RPMI7951 (cell line): ENCODE results near the gene SORCS2. TPM values are rescaled to one million over a fixed set of nuclear protein-coding genes. Genes with fewer than 3 reads are reported as not detected.
"Not testable (repeated sequence)": the region's sequence is repeated elsewhere in the genome, so short reads cannot be mapped to it uniquely, and the experiment has no call there.

ENCODE experiments used
- DNase-seq: peaks from one replicate; pipeline ENCODE4 v3.0.0-alpha.2; 2012; ENCODE audit warnings: low read depth
- total RNA-seq: library from RNA; depleted of rRNA; stranded (reverse); fragments of >200 nt; shearing (Covaris generic); gene quantifications from 2 replicates; pipeline ENCODE4 v1.2.3, GENCODE V29; 2014

Gene SORCS2
- total RNA-seq, 1 experiment from 2014 or later, result 2.0 TPM

DNA sequence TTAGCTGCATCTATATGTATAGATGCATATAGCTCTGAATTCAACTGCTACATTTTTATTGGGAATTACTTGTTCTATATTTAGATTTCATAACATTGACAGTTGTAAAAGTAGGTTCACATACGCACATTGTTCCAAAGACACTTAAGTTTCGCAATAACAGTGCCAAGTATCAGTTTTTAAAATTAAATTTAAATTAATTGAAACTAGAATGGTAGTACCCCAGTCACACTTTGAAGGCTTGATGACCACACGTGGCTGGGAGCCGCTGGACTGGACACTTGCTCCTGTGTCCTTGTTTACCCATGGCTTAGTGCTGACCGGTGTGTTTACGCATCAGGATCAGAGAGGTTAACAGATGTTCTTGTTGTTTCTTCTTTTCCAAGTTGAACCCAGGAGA is 383.1 kb downstream of the SORCS2 start:
- DNase-seq, result no peak

DNA sequence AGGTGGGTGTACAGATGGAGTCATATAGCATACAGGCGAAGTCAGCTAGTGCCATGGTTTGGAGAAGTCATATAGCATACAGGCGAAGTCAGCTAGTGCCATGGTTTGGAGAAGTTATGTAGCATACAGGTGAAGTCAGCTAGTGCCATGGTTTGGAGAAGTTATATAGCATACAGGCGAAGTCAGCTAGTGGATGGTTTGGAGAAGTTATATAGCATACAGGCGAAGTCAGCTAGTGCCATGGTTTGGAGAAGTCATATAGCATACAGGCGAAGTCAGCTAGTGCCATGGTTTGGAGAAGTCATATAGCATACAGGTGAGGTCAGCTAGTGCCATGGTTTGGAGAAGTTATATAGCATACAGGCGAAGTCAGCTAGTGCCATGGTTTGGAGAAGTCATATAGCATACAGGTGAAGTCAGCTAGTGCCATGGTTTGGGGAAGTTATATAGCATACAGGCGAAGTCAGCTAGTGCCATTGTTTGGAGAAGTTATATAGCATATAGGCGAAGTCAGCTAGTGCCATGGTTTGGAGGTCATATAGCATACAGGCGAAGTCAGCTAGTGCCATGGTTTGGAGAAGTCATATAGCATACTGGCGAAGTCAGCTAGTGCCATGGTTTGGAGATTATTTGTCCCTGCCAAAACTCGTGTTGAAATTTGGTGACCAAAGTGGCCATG is 385.2 kb downstream of the SORCS2 start:
- DNase-seq, result not testable (repeated sequence)

DNA sequence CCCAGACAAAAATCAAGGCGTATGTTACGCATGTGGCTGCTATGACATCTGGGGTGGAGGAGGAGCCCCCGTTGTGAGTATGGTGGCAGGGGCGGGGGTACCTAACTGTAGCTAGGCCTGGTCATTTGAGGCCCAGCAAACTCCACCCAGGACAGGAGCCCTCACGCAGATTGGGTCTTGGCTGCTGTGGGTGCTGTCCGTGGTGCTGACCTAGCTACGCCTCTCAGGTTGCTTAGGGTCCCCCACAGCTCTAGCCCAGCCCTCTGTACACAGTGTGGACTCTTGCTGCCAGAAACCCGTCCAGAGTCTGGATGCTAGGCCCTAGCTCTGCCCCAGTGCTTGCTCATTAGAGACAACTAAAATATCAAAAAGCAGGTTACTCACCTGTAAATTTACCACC is 389.1 kb downstream of the SORCS2 start:
- DNase-seq, result peak; percentile 36

DNA sequence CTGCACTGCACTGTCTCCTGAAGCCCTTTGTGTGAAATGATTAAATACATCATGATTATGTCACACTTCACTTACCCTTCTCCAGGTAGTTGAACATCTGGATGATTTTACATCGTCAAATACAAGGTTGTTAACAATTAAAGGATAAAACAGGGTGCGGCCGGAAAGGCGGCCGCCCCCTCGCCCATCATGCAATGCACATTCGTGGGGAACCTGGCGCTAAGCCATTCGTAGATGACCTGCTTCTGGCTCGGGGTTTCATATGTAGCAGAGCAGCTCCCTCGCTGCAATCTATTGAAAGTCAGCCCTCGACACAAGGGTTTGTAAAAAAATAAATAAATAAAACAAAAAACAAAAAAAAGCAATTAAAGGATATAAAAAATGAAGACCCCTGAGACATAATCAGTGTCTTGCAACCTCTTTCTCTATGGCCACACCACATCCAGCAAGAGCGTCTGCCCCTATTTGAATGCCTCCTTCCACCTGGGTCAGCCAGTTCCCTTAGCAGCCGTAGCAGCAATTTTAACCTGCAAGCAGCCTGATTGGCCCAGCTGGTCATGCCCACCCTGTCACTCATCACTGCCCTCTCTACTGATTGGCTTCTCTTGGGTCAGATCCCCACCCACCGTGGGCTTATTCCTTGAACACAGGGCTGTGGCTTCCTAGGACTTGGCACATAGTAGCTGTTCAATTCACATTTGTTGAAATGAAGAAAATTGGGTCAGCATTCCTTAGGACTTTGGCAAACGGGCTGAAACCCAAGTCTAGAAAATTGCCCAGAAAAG is 390.2 kb downstream of the SORCS2 start:
- no peak for DNase-seq

DNA sequence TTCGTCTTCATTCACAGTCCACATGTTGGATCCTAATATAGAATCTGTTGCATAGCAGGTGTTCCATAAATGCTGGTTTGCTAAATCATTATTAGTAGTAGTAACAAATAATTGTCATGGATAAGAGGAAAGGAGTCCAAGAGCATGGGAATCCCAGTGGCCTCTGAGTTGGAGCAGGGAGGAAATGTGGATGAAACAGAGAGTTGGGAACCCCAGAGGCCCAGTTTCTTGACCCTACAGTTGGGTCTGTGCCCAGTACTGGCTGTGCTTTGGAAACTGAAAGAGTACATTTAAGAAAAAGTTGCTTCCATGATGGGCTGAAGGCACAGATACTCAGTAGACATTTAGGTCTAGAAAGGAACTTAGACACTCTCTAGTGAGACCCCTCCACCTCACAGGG is 391.8 kb downstream of the SORCS2 start:
- DNase-seq, result no peak

DNA sequence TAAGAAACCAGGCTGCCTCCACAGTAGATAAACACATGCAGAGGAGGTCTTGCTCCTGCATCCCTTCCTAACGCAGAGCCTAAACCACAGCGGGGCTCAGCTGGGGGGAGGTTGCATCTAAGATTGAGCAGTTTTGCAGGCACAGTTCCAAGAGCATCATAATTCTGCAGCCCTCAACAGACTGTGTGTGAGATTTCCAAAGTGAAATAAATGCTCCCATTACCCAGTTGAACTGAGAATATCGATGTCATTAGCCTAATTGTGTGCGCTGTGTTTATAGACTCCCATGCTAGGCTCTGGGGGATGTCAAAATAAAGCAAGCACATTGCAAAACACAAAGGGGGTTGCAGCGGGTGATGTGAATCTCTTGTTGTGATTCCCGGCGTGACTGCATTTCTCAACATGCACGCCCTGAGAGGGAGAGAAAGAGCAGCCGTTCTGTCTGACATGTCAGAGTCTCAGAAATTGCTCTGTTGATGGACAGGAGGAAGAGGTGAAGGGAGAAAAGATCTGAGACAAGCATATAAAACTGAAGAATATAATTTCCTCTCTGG is 392.3 kb downstream of the SORCS2 start:
- DNase-seq, result no peak

DNA sequence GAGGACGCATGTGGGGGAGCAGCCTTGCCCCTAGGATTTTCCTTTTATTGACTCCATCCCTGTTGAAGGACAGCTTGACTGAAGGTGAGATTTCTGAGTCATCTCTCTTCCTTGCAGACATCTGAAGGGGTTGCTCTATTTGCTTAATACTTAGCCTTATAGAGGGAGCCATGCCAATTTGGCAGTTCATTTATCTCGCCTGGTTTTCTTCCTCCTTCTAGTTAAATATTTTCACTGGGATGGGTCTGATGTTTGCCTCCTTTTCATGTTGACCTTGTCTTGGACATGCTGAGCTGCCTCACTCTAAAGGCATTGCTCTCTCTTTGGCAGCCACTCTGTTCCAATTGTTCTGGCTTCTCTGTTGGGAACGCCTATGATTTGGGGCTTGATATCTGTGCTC is 393.4 kb downstream of the SORCS2 start:
- no peak for DNase-seq

DNA sequence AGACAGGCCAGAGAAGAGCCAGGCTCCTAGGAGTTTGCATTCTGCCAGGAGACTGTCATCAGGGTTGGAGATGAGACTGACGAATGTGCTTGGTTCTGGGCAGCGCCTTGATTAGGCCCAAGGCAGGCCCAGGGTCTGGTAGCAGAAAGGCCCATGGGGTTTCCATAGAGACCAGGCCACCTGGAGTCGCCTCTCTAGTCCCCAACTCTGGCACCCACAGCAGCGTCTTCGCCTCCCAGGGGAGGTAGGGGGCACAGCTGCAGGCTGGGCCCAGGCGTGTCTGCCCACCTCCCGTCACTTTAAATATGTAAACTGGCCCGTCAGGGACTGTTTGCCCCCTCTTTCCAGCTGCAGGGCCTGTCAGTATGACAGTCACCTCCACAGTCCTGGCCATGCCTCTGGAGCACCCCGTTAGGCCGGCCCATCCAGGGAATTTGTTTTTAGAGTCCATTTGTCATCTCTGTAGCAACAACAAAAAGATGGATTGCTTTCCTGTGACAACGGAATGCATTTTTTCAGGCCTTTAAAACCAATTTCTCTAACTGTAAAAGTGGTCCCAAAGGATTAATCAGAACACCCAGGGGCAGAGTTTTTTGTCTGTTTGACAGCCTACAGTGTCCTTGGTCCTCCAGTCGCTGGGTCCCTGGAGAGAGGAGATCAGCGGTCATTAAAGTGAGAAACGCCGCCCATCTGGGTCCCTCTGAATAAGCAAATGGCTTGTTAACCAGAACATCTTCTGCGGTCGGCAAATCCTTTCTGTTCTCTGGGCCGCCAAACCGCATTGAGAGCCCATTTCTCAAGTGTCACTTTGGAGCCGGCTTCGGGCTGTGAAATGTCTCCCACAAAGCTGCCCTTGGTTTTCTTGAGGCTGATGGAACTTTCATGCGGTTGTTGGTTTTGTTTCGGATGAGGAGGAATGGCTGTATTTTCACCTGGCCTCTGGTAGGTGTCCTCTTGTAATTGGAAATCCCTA is 395.4 kb downstream of the SORCS2 start:
- peak; percentile 74 for DNase-seq

DNA sequence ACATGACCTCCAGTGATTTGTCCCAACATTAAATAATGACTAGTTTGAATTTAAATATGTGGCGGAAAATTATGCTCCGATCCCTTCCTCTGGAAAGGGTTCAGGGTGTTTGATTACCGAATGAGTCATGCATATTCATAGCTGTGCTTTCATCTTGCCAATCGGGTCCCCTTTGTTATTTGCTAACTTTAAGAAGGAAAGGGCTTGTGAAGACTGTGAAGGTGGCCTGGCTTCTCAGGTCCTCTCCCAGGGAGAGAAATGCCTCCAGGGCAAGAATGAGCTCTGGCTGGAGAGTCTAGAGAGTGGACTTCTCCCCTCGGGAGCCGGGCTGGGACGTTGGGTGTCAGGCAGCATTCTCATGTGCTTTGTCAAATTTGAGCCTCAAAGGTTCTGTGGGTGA is 397.9 kb downstream of the SORCS2 start:
- peak; percentile 56 for DNase-seq

DNA sequence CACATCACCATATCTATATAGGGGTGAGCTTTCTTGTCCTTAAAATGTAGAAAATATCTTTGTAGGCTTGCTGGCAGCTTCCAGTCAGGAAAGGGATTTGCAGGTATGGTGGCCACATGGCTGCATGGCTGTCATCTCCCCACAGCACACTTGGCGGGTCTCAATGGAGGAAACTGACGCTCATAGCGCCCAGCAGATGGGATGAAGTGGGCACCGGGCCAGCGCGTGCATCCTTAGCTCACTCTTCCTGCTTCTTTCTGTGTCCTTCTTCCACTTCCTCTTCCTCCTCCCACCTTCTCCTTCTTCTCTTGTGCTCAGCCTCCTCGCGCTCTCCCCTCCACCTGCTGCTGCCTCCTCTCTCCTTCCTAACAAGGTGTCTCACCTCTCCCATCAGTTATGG is 398.6 kb downstream of the SORCS2 start:
- no peak for DNase-seq

DNA sequence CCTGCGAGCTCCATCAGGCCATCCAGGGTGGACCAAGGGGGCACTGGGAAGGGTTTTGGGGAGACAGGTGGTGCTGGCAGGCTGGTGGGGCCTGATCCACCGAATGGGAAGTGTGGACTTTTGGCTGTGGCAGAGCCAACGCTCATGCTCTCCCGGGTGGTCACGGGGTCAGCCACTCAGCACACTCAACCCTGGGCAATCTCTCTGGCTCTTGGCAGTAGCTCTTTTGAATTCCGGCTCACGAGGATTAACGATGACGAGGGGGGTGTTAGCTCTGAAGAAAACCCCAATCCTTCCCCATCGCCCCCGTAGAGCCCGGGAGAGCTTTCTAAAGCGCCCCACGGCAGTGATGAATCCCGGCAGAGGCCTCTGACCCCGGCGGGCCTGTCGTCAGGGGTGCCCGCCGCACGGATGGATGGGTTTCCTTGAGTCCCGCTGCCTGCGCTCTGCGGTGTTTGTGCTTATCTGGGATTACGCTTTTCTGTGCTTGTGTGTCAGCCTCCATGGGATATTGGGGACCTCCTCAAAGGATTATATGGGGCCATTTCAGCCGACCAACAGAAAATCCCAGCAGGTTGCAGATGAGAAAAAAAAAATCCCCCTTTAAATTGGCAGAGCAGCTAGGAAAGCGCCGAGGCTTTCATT is 399.2 kb downstream of the SORCS2 start:
- DNase-seq, result no peak

DNA sequence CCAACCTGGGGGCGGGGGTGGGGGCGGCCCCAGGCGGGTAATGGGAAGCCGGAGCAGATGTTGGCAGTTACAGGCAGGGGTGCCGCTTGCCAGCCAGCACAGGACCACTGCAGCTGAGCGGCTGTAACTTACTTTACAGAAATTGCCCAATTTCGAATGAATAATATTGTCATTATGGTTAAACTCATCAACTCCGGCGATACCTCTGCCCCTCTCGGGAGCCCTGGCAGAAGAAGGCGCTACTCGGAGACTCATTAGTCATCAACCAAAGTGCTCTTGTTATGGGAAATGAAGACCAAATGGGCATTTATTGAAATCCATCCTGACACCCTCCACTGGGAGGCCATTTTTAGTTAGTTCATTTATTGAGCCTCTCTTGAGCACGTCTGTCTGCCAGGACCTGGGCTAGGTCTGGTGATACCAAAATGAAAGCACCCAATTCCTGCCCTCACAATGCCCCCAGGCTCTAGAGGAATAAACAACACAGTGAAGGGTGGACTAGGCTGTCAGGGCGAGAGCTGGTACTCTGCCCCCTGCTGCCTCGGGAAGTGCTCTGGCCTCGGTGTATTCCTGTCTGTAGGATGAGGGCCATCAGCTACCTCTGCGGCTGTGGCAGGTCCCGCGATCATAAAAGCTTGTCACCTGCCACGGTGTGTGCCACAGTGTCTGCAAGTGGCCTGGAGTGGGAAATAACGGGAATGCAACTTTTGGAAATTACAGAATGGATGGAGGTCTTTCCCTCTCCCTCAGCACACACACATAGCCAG is 401.5 kb downstream of the SORCS2 start:
- peak; percentile 74 for DNase-seq

DNA sequence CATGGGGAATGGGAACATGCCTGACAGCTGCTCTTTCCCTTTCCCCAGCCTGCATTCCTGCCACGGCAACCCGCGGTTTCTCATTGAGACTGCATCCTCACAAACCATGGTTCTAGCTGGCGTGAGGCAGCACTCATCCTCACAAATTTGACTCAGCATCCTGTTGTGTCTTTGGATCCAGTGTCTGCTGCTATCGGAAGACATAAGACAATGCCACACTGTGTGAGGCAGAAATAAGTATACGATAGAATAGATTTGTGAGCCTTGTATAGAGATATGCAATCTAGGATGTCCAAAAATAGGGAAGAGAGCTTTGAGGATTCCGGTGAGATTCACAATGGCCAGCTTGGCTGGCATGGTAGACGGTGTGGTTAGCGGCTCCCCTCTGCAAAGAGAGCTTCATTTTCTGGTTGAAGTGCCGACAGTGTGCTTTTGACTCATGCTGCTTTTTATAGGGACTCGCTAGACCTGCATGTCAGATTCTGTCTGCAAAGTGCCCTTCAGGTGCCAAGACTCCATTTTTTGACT is 403.7 kb downstream of the SORCS2 start:
- peak; percentile 74 for DNase-seq

DNA sequence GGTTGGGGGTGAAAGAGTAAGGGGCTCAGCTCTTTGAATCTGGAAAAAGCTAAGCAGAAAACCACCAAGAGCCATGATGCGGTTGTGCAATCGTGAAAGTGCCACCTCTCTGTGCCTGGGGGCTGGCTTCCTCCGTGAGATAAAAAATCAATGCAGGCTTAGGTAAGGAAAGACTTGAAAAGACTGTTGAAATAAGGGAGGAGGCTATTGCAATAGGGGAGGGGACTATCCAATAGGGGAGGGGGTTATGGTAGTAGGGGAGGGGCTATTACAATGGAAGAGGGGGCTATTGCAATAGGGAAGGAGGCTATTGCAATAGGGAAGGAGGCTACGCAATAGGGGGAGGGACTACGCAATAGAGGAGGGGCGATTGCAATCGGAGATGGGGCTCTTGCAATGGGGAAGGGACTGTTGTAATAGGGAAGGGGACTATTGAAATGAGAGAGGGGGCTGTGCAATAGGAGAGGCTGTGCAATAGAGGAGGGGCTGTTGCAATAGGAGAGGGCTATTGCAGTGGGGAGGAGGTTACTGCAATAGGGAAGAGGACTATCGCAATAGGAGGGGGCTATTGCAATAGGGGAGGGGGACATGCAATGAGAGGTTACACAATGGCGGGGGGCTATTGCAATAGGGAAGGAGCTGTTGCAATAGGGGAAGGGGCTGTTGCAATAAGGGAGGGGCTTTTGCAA is 404.7 kb downstream of the SORCS2 start:
- no peak for DNase-seq

DNA sequence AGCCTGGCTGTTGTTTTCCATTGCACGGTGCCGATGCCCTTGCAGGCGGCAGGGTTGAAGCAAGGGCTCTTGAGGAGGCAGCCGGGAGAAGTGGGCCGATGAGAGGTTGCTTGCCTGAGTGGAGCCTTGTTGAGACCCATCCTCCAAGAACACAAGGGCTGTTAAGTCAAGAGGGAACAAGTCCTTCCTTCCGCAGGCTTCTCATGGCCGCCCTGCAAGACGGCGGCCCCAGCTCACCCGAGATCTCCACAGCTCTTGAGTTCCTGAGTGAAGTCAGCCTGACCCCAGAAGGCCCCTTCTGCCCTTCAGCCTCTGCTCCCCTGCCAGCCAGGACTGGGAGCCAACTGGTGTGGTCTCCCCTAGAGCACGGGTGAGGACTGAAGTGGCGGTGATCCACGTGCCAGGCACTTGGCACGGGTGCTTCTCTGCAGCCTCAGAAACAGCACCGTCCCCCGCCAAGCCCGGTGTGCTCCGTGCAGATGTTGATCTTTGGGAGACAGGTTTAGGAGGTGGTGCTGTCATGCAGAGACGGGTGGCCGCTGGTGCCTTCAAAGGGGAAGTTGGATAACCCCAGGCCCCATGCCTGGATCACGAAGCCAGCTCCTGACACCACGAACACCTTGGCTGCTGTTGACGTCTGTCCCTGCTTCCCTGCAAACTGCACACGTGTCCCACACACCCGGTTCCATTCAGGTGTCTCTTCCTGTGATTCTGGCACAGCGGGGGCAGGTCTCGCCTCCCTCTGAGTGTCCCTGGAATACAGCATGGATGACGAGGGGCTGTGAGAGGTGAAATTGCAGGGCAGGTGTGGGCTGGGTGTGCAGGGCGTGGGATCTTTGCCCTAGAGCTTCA is 406.8 kb downstream of the SORCS2 start:
- DNase-seq, result no peak

DNA sequence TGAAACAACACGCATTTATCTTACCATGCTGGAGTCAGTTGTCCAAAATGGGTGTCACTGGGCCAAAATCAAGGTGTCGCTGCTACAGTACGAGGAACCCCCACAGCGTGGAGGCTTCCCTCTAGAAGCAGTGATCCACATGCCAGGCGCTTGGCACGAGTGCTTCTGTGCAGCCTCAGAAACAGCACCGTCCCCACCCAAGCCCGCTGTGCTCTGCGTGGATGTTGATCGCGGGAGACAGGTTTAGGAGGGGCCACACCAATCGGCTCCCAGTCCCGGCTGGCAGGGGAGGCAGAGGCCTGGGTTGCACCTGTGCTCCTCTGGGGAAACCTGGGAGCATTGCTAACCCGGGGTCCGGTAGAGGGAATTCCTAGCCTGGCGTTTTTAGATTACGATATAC is 407.9 kb downstream of the SORCS2 start:
- DNase-seq, result no peak

DNA sequence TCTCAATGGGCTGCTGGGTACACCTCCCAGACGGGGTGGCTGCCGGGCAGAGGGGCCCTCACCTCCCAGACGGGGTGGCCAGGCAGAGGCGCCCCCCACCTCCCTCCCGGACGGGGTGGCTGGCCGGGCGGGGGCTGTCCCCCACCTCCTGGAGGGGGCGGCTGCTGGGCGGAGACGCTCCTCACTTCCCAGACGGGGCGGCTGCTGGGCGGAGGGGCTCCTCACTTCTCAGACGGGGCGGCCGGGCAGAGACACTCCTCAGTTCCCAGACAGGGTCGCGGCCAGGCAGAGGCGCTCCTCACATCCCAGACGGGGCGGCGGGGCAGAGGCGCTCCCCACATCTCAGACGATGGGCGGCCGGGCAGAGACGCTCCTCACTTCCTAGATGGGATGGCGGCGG is 409.8 kb downstream of the SORCS2 start:
- not testable (repeated sequence) for DNase-seq

DNA sequence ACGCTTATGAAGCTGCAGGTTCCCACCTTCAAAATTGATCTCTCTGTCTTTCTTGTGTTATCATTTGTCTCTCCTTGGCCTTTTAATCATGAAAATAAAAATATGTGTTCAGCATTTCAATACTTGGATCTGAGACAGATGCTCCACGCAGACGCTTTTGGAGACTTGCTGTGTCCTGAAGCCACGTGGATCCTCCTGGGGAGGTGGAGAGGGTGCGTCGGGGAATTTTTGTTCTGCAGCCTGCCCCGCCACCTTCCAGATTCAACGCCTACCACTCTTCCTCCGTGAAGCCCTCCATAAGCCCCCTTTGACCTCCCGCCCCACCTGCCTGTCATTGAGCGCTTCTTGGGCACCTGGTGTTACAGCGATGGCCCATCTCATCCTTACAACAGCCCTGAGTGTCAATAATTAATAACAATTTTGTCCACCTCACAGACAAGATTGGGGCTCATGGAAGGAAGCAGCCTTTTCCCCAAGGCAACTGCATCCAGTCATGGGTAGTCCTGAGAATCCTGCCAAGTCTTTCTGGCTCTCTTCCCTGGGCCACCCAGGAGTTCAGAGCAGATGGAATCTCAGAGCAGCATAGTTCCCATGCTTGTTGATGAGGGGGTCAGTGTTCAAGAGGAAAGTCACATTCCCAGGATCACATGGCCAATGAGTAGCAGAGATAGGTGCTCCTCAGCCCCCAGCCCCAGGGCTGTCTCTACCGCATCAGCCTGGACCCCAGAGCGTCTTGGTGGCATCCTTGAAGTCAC is 415.0 kb downstream of the SORCS2 start:
- peak; percentile 79 for DNase-seq
